Fibroblast of lung (primary cell): ENCODE results near the gene SLC37A1. TPM values are rescaled to one million over a fixed set of nuclear protein-coding genes. Genes with fewer than 3 reads are reported as not detected.

ENCODE experiments used
- DNase-seq, 2 donors: peaks; one replicate each; pipeline versions ENCODE4 v3.0.0 to v3.0.0-alpha.2; 2010; ENCODE audit warnings: low read depth in 2 of 2
- H2AFZ ChIP-seq: 2 replicates; pipeline ENCODE4 v1.5.1; 2012; ENCODE audit warnings: low read length, control low read depth, inconsistent platforms
- H3K27ac ChIP-seq: 2 replicates; pipeline ENCODE4 v1.5.1; 2011; ENCODE audit warnings: low read length, control low read depth; ENCODE audit not compliant: insufficient read depth
- H3K27me3 ChIP-seq: 2 replicates; pipeline ENCODE4 v1.5.1; 2011; ENCODE audit warnings: mild to moderate bottlenecking, low read length; ENCODE audit not compliant: control insufficient read depth, insufficient read depth
- H3K36me3 ChIP-seq: 2 replicates; pipeline ENCODE4 v1.5.1; 2011; ENCODE audit warnings: low read length; ENCODE audit not compliant: control insufficient read depth, insufficient read depth
- H3K4me1 ChIP-seq: 2 replicates; pipeline ENCODE4 v1.5.1; 2011; ENCODE audit warnings: low read length; ENCODE audit not compliant: control insufficient read depth, insufficient read depth; ENCODE audit errors: extremely low read depth
- H3K4me2 ChIP-seq: 2 replicates; pipeline ENCODE4 v1.5.1; 2011; ENCODE audit warnings: low read length, control low read depth; ENCODE audit not compliant: insufficient read depth; ENCODE audit errors: extremely low read depth
- H3K4me3 ChIP-seq, 4 experiments: fragments of 200-600 bp in 1 of 4; sonication (generic) in 1 of 4; replicated peaks in 1 of 4; 2 replicates each; pipeline ENCODE4 v1.5.1; 2011 to 2016; ENCODE audit warnings: low read length in 4 of 4, low read depth in 3 of 4, mild to moderate bottlenecking in 3 of 4, control low read depth in 2 of 4, inconsistent platforms in 1 of 4, mixed read lengths in 1 of 4; ENCODE audit not compliant: insufficient read depth in 1 of 4; ENCODE audit errors: control extremely low read depth in 1 of 4
- H3K79me2 ChIP-seq: 2 replicates; pipeline ENCODE4 v1.5.1; 2012; ENCODE audit warnings: mild to moderate bottlenecking, low read length, inconsistent platforms; ENCODE audit not compliant: control insufficient read depth, insufficient read depth
- H3K9ac ChIP-seq: 2 replicates; pipeline ENCODE4 v1.5.1; 2011; ENCODE audit warnings: mild to moderate bottlenecking, low read length, control low read depth; ENCODE audit not compliant: insufficient read depth
- H3K9me3 ChIP-seq: 2 replicates; pipeline ENCODE4 v1.5.1; 2012; ENCODE audit warnings: low read depth, low read length; ENCODE audit not compliant: control insufficient read depth, insufficient read depth
- H4K20me1 ChIP-seq: 2 replicates; pipeline ENCODE4 v1.5.1; 2011; ENCODE audit warnings: low read length; ENCODE audit not compliant: control insufficient read depth, insufficient read depth; ENCODE audit errors: extremely low read depth
- EZH2 ChIP-seq: IDR thresholded peaks from 2 replicates; pipeline ENCODE4 v1.5.1; 2012; ENCODE audit warnings: low read length, control low read depth, mild to moderate bottlenecking; ENCODE audit errors: missing control alignments
- polyA plus RNA-seq, 2 donors: library from polyadenylated mRNA; depleted of rRNA in 1 of 2; stranded (reverse) in 1 of 2; unstranded in 1 of 2; fragments of >200 nt; gene quantifications; 2 replicates each; pipeline ENCODE4 v1.2.1, GENCODE V29; 2011 to 2012; ENCODE audit warnings: missing spikeins in 1 of 2
- total RNA-seq: library from RNA; depleted of rRNA; stranded (reverse); fragments of >200 nt; gene quantifications from 2 replicates; pipeline ENCODE4 v1.2.1, GENCODE V29; 2014
- TF ChIP-seq, protein P1 (sequence below), 2 donors: IDR thresholded peaks in 1 of 2; conservative IDR thresholded peaks in 1 of 2; 1 replicate in 1 of 2; 2 replicates in 1 of 2; pipeline ENCODE4 v1.5.1; 2011 to 2012; ENCODE audit warnings: low read length in 2 of 2, control low read depth in 1 of 2, inconsistent platforms in 1 of 2, low read depth in 1 of 2, mild to moderate bottlenecking in 1 of 2

SLC37A1 gene
- total and polyA plus RNA-seq, 2 donors (not counting 1 experiment from before 2014, with no cell fraction given): 0.42 to 6.4 TPM

DNA sequence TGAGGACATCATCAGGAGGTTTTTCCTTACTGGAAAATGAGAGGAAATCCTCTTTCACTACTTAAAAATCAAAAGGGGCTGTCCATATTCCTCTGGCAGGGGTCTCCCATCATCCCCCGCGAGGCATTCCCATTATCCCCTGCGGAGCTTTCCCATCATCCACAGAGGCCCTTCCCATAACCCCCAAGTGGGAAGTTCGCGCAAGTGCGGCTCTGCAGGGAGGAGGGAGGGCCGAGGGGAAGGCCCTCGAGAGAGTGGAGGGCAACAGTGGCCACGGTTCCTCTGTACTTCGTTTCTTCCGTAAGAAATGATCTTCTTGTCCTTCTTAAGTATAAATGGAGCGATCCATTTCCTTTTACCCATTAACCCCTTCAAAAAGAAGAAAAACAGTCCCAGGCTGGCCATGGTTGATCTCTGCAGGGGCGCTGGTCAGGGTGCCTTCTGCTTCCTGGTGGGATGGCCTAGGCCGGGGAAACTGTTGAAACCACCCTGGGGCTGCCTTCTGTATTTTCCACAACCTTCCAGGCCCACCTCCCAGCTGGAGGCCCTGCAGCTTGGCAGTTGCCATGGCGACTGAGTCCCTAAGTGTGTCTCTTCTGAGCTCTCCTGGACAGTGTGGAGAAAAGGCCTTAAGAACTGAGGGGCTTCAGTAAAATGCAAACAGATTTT is 14.1 kb upstream of the SLC37A1 start:
- no peak overlapping the region for H2AFZ ChIP-seq
- no peaks in the 10 kb centered on the region for H3K36me3 ChIP-seq
- no peaks in the 10 kb centered on the region for H3K79me2 ChIP-seq
- no peaks in the 10 kb centered on the region for H3K9me3 ChIP-seq
- no peak overlapping the region for H3K27ac ChIP-seq
- no peak for DNase-seq
- no peak overlapping the region for H3K4me3 ChIP-seq
- no peak for TF ChIP-seq EZH2
- TF ChIP-seq, protein P1, sequence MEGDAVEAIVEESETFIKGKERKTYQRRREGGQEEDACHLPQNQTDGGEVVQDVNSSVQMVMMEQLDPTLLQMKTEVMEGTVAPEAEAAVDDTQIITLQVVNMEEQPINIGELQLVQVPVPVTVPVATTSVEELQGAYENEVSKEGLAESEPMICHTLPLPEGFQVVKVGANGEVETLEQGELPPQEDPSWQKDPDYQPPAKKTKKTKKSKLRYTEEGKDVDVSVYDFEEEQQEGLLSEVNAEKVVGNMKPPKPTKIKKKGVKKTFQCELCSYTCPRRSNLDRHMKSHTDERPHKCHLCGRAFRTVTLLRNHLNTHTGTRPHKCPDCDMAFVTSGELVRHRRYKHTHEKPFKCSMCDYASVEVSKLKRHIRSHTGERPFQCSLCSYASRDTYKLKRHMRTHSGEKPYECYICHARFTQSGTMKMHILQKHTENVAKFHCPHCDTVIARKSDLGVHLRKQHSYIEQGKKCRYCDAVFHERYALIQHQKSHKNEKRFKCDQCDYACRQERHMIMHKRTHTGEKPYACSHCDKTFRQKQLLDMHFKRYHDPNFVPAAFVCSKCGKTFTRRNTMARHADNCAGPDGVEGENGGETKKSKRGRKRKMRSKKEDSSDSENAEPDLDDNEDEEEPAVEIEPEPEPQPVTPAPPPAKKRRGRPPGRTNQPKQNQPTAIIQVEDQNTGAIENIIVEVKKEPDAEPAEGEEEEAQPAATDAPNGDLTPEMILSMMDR (conservative IDR thresholded peaks at IDR 0.05 in 1 of 2, IDR thresholded peaks at IDR 0.05 in 1 of 2; ENCODE audit: low read depth in 1 of 2, low read length in 2 of 2): no peak
- no peaks in the 10 kb centered on the region for H3K4me1 ChIP-seq
- H3K9ac ChIP-seq: no peak overlapping the region
- H4K20me1 ChIP-seq: no peaks in the 10 kb centered on the region
- no peaks in the 10 kb centered on the region for H3K27me3 ChIP-seq
- H3K4me2 ChIP-seq: no peak overlapping the region

DNA sequence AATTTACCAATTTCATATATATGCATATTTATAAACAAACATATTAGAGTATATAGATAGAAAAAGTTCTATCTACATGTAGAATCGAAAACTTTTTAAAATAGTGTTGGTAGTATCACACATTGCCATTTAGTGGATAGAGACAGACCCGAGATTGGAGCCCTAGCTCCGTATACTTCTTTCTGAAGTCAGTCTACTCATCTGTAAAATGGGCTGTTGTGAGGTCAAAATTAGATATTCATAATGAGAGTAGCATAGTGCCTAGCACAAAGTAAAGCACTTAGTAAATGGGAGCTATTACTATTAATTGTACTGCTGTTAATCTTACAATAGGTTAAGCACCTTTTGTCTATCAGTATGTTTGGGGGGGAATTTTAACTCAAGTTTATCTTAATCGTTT is 13.4 kb upstream of the SLC37A1 start:
- H4K20me1 ChIP-seq: no peaks in the 10 kb centered on the region
- no peak overlapping the region for H3K4me2 ChIP-seq
- no peak overlapping the region for H3K4me3 ChIP-seq
- no peak overlapping the region for H2AFZ ChIP-seq
- TF ChIP-seq, protein P1 (conservative IDR thresholded peaks at IDR 0.05 in 1 of 2, IDR thresholded peaks at IDR 0.05 in 1 of 2; ENCODE audit: low read depth in 1 of 2, low read length in 2 of 2): no peak
- no peak for TF ChIP-seq EZH2
- H3K27me3 ChIP-seq: peaks cover 2% of the 10 kb centered on the region
- H3K79me2 ChIP-seq: no peaks in the 10 kb centered on the region
- no peak overlapping the region for H3K9ac ChIP-seq
- H3K36me3 ChIP-seq: no peaks in the 10 kb centered on the region
- H3K9me3 ChIP-seq: no peaks in the 10 kb centered on the region
- H3K27ac ChIP-seq: no peak overlapping the region
- no peak for DNase-seq
- H3K4me1 ChIP-seq: no peaks in the 10 kb centered on the region

DNA sequence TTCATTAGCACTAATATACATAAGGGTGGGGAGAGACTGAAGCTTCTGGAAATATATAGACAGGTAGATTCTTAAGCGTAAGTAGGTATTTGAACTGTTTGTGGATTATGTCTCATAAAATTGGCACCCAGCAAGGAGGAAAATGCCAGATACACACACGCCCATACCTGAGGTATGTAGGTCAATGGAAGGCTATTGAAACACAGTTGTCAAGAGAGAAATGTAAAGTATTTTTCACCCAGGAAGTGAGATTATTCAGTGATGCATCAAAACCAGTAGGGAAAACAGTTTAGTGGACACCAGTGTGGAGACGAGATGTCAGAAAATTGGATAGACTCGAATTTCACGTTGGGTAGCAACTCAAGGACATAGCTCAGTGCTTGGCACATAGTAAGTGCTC is 12.9 kb upstream of the SLC37A1 start:
- no peak overlapping the region for H3K4me3 ChIP-seq
- no peaks in the 10 kb centered on the region for H3K79me2 ChIP-seq
- H3K4me2 ChIP-seq: no peak overlapping the region
- DNase-seq: no peak
- no peak overlapping the region for H3K9ac ChIP-seq
- TF ChIP-seq, protein P1 (conservative IDR thresholded peaks at IDR 0.05 in 1 of 2, IDR thresholded peaks at IDR 0.05 in 1 of 2; ENCODE audit: low read depth in 1 of 2, low read length in 2 of 2): no peak
- no peak for TF ChIP-seq EZH2
- no peak overlapping the region for H2AFZ ChIP-seq
- H3K9me3 ChIP-seq: no peaks in the 10 kb centered on the region
- no peak overlapping the region for H3K27ac ChIP-seq
- H3K36me3 ChIP-seq: no peaks in the 10 kb centered on the region
- no peaks in the 10 kb centered on the region for H3K4me1 ChIP-seq
- no peaks in the 10 kb centered on the region for H4K20me1 ChIP-seq
- H3K27me3 ChIP-seq: peaks cover 2% of the 10 kb centered on the region
